Superior temporal gyrus (tissue), 1 donor: ENCODE results near the gene PDZRN3.

Experiments
- DNase-seq: peaks from one replicate; pipeline ENCODE4 v3.0.0-alpha.2; 2016; ENCODE audit errors: extremely low spot score

Gene PDZRN3

GRCh38 chr3:73461547-73461946, 163.2 kb downstream of the PDZRN3 start:
- DNase-seq = no peak

GRCh38 chr3:73459711-73460110, 165.0 kb downstream of the PDZRN3 start:
- no peak for DNase-seq

DNA sequence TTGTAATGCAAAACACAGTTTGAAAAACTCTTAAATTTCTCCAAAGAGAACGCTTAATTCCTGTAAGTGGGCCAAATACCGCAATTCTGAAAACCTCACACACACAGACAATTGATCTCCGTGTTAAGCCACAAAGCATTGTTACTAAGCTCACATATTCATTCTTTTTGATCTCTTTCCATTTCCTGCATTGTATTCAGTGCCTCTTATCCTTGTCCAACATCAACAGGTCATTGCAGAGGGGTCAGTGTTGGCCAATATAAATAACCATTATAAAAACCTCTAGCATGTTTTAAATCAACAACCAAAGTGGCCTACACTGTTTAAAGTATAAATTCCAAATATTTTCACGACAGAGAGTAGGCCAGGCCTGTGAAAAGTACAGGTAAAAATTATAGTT, 171.1 kb downstream of the PDZRN3 start:
- DNase-seq = no peak

DNA sequence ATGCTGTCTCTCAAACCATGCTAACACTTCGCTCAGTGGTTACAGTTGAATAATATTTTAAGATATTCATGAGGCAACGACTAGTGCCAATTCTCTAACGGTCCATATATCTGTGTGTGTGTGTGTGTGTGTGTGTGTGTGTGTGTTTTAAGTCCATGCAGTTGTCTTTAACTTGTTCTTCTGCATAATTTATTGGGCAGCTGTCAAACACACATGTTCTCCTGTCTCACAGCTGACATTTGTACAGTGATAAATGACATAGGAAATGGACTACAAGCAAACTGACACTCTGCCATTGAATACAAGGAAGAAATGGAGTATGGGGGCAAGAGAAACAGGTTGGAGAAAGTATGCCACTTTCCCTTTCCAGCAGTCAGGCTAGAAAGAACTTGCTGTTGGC, 172.0 kb downstream of the PDZRN3 start:
- no peak for DNase-seq

DNA sequence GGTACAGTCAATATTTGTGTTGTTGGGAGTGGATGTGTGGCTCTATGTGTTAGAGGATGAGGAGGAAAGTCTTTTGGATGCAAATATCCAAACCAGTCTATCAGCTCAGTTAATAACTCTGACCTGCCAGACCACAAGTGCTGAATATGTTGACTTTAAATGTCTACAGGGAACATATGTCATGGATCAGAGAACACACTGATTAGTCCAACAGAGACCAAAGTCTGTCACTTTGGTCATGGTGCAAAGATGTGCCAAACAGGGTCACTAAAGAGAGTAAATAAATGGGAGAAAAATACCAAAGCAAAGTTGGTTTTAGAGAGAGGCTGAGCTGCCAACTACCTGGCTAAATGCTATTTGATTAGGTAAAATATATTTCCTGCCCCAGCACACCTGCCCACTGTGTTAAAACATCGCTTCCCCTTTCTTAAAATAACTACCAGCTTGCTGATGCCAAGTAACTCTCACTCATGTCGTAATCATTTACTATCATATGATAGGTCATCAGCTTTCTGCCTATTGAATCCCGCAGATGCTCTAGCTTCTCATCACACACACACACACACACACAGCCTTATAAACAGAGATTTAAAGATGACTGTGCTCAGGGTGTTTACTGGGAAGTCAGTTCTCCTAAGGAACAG, 173.3 kb downstream of the PDZRN3 start:
- no peak for DNase-seq

GRCh38 chr3:73449774-73450173, 175.0 kb downstream of the PDZRN3 start:
- DNase-seq = no peak

- no peak for DNase-seq
These were observed 175.9 kb downstream of the PDZRN3 start for GRCh38 chr3:73448761-73449301.

DNA sequence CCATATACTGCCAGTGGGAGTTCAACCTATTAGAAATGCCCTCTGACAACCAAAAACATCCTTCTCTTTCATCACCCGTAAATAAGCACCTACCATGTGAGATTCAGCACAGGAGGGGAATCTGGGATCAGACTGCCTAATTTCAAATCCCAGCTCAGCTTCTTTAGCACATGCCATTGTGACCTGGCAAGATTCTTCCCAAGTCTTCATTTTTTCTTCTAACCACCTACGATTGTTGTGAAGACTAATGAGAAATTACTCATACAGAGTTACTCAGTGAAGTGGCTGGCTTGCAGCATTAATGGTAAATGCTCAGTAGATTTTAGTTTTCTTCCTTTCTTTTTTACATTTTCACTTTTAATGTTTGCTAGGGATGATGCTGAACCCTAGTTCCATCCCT, 176.7 kb downstream of the PDZRN3 start:
- no peak for DNase-seq

GRCh38 chr3:73447111-73447510, 177.6 kb downstream of the PDZRN3 start:
- DNase-seq = no peak

DNA sequence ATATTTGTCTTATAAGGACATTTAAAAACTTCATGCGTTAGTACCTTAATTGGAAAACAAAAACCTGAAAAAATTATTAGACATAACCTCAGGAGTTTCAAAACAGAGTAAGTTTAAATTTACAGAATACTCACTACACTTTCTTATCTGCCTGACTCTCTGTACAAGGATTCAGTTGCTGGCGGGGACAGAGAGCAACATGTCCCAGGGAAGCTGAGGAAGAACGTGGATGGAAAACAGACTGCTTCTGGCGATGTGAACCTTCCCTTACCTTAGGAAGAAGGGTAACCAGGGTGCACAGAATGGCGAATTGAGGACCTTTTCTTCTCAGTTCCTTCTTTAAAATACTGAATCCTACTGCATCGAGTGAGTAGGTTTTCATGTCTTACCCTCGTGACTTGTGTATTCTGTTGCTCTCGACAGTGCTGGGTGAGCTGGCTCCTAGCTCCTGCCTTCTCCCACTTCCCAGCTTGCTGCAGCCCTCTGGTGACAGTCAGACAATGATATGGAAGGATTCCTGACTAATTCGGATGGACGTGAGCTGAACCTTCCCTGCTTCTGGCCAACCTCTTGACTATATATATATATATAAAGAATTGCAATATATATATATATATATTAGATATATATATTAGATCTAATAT, 178.2 kb downstream of the PDZRN3 start:
- no peak for DNase-seq

- no peak for DNase-seq
These were observed 181.9 kb downstream of the PDZRN3 start for GRCh38 chr3:73442886-73443285.

- no peak for DNase-seq
These were observed 182.6 kb downstream of the PDZRN3 start for GRCh38 chr3:73442152-73442551.

GRCh38 chr3:73437828-73438227, 186.9 kb downstream of the PDZRN3 start:
- DNase-seq = no peak

- DNase-seq = no peak
These were observed 189.7 kb downstream of the PDZRN3 start for GRCh38 chr3:73435055-73435454.

- no peak for DNase-seq
These were observed 191.1 kb downstream of the PDZRN3 start for GRCh38 chr3:73433687-73434086.

GRCh38 chr3:73433079-73433478, 191.7 kb downstream of the PDZRN3 start:
- no peak for DNase-seq

DNA sequence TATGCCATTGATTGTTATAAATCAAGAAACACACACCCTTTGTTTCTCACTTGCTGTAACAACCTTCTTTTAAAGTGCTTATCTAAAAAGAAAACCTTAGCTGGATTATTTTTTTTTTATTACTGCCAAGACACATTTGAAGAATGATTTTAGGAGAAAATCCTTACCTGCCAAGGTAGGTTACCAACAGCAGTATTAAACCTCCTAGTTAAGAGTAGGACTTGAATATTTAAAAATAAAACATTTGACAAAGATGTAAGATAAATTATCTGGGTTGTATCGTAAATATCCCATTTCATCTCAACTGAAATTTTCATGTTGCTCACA, 192.1 kb downstream of the PDZRN3 start:
- no peak for DNase-seq

DNA sequence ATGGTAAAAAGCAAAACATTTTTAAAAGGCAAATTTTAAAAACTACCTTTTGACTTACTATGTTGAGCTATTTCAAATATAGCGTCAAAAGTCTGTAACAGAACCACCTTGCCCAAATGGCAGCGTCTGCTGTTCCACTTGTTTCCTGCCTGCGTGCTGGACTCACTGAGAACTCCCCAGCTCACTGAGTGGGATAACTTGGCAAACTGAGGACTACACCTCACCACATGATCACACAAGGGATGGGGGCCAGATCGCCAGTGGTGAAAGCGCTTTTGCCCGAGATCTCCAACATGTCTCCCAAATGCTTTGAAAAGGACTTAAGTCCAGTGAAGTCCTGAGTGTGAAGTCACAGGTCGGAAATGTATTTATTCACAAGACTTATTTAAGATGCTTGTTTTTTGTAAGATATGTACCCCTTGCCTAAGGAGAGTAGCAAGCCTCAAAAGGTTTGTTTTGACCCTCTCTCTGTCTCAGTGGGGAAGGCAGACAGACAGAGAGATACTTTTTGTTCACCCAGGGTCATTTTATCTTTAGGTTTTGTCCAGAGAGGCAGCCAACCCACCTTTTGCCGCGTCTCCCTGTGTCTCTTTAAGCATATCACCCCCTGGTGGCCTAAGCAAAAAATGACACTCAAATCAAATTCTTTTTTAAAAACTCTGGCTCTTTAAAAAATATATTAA, 192.6 kb downstream of the PDZRN3 start:
- DNase-seq = peak; percentile 73

DNA sequence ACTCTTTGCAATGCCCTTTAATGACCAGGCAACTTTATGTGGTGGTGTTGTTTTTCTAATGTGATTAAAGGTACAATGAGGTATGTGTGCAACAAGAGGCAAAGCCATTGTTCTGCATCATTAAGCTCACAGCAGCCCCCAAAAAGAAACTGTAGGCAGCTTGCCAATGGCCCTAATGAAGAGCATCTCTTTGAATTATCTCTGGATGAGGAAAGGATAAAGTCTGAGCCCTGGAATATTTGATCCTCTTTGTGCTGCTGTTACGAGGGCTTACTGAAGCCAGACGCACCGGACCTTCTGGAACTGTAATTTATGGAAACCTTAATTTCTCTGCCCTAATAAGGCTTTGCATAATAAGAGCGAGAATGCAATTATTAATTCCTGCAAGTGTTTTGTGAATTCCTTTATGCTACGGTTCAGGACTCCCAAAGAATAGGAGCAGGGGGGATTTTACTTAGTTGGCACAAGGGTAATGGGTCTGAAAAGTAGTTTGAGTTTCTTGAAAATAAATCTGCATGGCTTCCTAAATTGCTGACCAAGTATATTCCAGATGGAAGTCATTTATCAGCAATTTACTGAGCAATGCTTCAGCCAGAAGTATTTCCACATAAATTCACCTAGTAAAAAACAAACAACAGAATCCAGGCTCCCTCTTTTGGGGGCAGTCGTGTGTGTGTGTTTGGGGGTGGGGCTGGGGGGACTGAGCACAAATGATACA, 193.4 kb downstream of the PDZRN3 start:
- no peak for DNase-seq

DNA sequence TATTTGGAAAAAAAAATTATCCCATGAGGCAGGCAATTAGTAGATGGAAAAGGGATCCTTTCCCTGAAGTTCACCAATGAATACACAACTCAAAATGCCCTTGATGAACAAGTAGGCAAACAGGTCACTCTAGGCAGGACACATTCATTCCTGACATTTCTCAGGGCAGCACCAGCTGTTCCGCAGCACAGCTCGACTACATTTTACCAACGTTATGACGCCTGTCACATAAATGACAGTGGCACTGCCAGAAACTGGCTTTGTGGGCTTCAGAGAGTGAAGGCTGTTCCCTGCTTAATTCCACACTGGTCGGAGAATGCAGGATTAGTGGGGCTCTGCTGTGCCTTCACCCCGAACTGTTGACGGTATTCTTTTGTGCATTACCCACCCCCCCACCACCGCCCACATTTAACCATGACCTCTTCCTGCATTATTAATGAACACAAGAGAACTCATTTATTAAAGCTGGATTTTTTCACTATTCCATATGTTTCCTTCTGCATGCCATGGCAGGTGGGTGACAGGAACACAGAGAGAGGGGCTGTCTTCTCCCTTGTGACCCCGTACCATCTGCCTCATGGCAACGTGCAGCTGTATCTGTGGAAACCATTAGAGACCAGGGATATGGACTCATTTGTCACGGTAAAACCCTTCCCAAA, 197.6 kb downstream of the PDZRN3 start:
- no peak for DNase-seq

- DNase-seq = no peak
These were observed 198.1 kb downstream of the PDZRN3 start for GRCh38 chr3:73426606-73427005.

GRCh38 chr3:73423116-73423515, 201.6 kb downstream of the PDZRN3 start:
- no peak for DNase-seq
